Heart left ventricle (tissue), 13 donors: ENCODE results near the gene PARP4.

Experiments used
- POLR2A ChIP-seq, 2 donors: fragments of 450-650 bp; IDR thresholded peaks; one replicate each; pipeline ENCODE4 v1.6.1; 2017; ENCODE audit warnings: antibody characterized with exemption in 2 of 2, mild to moderate bottlenecking in 2 of 2, moderate library complexity in 2 of 2
- TF ChIP-seq, protein P1 (sequence below), 12 donors: fragments of 200-600 bp; sonication (generic) in 4 of 12; IDR thresholded peaks; one replicate each; pipeline versions ENCODE4 v1.5.0 to v1.8.0; 2018 to 2022; ENCODE audit warnings: antibody characterized with exemption in 12 of 12, mild to moderate bottlenecking in 5 of 12
- donor health status: ischemic (EF 13 %, LVEDD 7.1; RV severe dilation, severe dysfunction).
- donor health status: DM: no; HTN: yes; CAD: no.
- donor health status: DM: no; HTN: no; CAD: no.
- donor health status: ischemic (EF 25% LVEDD 6.9; RV normal size, moderate dysfunction).
- donor health status: ischemic (EF 25% LVEDD 5.7; RV mildly dilated, moderate dysfunction).
- donor health status: ischemic (EF 35%, LVEDD 5.7; RV mildly dilated, moderate dysfunction).
- donor health status: nonischemic (EF 11% LVEDD 7.7; RV severe dilation, severe dysfunction).
- donor health status: DM: yes; HTN: yes; CAD: no.
- donor health status: PGD.
- donor health status: ischemic (EF 29% LVEDD 5.4; RV normal size, mild dysfunction).
- donor health status: nonischemic (EF 23%, LVEDD 6.1; RV moderate dilation, normal function).

DNA sequence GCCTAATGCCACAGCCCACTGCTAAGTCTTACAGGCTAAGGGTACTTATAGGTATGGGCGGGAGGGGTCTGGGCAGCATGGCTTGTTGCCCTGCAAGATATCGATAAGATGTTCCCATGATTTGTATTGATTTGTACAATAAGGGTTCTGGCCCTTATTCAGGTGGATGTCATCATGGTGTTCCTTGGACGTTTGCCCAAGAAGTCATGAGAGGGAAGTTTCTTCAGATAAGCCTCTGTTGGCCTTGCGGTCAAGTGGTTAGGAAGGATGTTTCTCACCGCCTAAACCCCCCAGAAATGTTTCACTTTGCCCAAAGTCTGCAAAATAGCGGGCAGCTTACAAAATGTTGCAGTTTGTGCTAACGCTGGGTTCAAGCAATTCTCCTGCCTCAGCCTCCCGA, 7.3 kb downstream of the PARP4 start:
- no peak for TF ChIP-seq POLR2A (IDR thresholded peaks at IDR 0.05)
- TF ChIP-seq, protein P1, sequence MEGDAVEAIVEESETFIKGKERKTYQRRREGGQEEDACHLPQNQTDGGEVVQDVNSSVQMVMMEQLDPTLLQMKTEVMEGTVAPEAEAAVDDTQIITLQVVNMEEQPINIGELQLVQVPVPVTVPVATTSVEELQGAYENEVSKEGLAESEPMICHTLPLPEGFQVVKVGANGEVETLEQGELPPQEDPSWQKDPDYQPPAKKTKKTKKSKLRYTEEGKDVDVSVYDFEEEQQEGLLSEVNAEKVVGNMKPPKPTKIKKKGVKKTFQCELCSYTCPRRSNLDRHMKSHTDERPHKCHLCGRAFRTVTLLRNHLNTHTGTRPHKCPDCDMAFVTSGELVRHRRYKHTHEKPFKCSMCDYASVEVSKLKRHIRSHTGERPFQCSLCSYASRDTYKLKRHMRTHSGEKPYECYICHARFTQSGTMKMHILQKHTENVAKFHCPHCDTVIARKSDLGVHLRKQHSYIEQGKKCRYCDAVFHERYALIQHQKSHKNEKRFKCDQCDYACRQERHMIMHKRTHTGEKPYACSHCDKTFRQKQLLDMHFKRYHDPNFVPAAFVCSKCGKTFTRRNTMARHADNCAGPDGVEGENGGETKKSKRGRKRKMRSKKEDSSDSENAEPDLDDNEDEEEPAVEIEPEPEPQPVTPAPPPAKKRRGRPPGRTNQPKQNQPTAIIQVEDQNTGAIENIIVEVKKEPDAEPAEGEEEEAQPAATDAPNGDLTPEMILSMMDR (IDR thresholded peaks at IDR 0.05), result no peak
